ENCODE results near the gene CCDC24.
A peak's percentile ranks its signal among the peaks of the same experiment; 100 is the strongest.

CCDC24 gene

GRCh38 chr1:44027320-44027719 lies 35.9 kb downstream of the CCDC24 start:
- no peak for DNase-seq

GRCh38 chr1:44029260-44029910 lies 38.0 kb downstream of the CCDC24 start:
- no peak for DNase-seq

- peak; percentile 91 for DNase-seq
These were observed 38.7 kb downstream of the CCDC24 start for GRCh38 chr1:44029911-44030604.

GRCh38 chr1:44030605-44031251 lies 39.3 kb downstream of the CCDC24 start:
- peak; percentile 69 for DNase-seq

- DNase-seq = peak; percentile 83
These were observed 40.1 kb downstream of the CCDC24 start, which contains the start of gene SLC6A9 for GRCh38 chr1:44031252-44032169. TSS of gene SLC6A9 (minus strand) at chr1:44031462. CDS start at chr1:44024277, 7,185 bp downstream.

- DNase-seq = no peak
These were observed 40.9 kb downstream of the CCDC24 start for GRCh38 chr1:44032170-44032790.

- DNase-seq = no peak
These were observed 41.7 kb downstream of the CCDC24 start for GRCh38 chr1:44033041-44033575.

- no peak for DNase-seq
These were observed 42.4 kb downstream of the CCDC24 start for GRCh38 chr1:44033756-44034155.

- DNase-seq = no peak
These were observed 43.0 kb downstream of the CCDC24 start for GRCh38 chr1:44034423-44034822.

GRCh38 chr1:44034976-44035716 lies 43.7 kb downstream of the CCDC24 start:
- no peak for DNase-seq

- DNase-seq = no peak
These were observed 44.5 kb downstream of the CCDC24 start for GRCh38 chr1:44035726-44036408.

- DNase-seq = peak; percentile 72
These were observed 45.2 kb downstream of the CCDC24 start for GRCh38 chr1:44036409-44037139.

GRCh38 chr1:44037154-44037553 lies 45.8 kb downstream of the CCDC24 start:
- DNase-seq = no peak

GRCh38 chr1:44038876-44039657 lies 47.7 kb downstream of the CCDC24 start:
- no peak for DNase-seq

GRCh38 chr1:44040418-44040817 lies 49.0 kb downstream of the CCDC24 start:
- DNase-seq = no peak

GRCh38 chr1:44040846-44041245 lies 49.4 kb downstream of the CCDC24 start:
- no peak for DNase-seq

GRCh38 chr1:44043176-44044070 lies 52.0 kb downstream of the CCDC24 start:
- DNase-seq = no peak

All from right hindlimb (tissue), 1 donor.